ENCODE results near the gene MAST1.

Gene MAST1

DNA sequence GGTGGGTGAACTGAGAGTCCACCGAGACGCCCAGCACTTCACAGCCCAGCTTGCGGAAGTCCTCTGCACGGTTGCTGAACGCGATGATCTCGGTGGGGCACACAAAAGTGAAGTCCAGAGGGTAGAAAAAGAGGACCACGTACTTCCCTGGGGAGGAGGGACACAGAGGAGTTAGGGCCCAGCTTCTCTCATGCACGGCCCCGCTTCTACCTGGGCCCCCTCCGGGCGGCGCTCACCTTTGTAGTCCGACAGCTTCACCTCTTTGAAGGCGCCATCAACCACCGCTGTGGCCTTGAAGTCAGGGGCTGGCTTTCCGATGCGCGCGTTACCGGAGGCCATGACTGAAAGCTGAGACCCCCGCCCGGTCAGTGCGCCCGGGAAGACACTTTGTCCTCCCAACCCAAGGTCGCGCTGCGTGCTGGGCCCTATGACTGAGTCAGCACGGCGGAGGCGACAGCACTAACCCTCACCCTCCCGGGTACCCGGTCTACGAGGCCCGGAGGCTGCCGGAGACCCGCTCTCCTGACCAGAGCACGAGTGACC, 37.3 kb upstream of the MAST1 start:
- H3K4me3 ChIP-seq (ENCODE audit: low read depth, low read length), result peak overlapping the region; percentile 88
- DNase-seq (ENCODE audit: low read depth), result no peak
- TF ChIP-seq, protein P1, sequence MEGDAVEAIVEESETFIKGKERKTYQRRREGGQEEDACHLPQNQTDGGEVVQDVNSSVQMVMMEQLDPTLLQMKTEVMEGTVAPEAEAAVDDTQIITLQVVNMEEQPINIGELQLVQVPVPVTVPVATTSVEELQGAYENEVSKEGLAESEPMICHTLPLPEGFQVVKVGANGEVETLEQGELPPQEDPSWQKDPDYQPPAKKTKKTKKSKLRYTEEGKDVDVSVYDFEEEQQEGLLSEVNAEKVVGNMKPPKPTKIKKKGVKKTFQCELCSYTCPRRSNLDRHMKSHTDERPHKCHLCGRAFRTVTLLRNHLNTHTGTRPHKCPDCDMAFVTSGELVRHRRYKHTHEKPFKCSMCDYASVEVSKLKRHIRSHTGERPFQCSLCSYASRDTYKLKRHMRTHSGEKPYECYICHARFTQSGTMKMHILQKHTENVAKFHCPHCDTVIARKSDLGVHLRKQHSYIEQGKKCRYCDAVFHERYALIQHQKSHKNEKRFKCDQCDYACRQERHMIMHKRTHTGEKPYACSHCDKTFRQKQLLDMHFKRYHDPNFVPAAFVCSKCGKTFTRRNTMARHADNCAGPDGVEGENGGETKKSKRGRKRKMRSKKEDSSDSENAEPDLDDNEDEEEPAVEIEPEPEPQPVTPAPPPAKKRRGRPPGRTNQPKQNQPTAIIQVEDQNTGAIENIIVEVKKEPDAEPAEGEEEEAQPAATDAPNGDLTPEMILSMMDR (IDR thresholded peaks at IDR 0.05; ENCODE audit: low read depth, low read length, missing control alignments), result no peak
- in situ Hi-C loops (cut with HindIII; ENCODE audit: low sequenced_read_pairs), result no loop called here

DNA sequence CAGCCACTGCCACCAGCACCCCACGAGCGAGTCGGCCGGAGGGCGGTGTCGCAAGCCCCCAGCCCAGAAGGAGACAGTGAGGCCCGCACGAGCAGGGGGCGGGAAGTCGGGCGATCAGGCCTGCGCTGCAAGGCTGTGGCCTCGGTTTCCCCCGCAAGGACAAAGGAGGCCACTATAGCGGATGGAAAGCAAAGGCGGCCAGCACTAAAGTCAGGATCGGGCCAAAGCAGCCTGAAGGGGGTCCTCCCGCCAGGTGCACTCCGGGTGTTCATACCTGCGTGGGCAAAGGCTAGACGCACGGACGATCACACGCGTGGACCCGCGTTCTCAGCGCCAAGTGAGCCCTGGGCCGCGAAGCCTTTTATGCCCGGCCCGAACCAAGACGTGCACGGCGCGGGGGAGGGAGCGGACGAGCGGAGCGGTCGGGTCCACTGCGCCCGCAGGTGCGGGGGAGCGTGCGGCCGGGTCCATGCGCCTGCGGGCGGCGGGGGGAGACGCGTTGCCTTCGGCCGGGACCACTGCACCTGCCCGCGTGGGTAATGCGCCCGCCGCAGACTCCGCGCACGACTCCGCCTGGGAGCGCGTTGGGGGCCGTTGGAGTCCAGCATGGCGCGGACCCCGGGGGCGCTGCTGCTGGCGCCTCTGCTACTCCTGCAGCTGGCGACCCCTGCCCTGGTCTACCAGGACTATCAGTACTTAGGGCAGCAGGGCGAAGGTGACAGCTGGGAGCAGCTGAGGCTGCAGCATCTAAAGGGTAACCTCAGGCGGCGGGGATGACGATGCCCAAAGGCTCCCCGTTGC, 36.6 kb upstream of the MAST1 start, which contains the start of the genes PRDX2 and THSD8:
PRDX2 (minus strand) TSS at position 335 of the 801 bp plus-strand sequence. CDS start 539 bp downstream, outside the sequence.
THSD8 (plus strand) TSS at position 604 of the 801 bp plus-strand sequence; CDS start at position 607, 3 bp downstream.
- no peak for DNase-seq (ENCODE audit: low read depth)
- in situ Hi-C loops (cut with HindIII; ENCODE audit: low sequenced_read_pairs), result no loop called here
- TF ChIP-seq, protein P1 (IDR thresholded peaks at IDR 0.05; ENCODE audit: low read depth, low read length, missing control alignments), result peak; percentile 9
- H3K4me3 ChIP-seq (ENCODE audit: low read depth, low read length), result peak within 1 kb of the TSS; percentile 88

DNA sequence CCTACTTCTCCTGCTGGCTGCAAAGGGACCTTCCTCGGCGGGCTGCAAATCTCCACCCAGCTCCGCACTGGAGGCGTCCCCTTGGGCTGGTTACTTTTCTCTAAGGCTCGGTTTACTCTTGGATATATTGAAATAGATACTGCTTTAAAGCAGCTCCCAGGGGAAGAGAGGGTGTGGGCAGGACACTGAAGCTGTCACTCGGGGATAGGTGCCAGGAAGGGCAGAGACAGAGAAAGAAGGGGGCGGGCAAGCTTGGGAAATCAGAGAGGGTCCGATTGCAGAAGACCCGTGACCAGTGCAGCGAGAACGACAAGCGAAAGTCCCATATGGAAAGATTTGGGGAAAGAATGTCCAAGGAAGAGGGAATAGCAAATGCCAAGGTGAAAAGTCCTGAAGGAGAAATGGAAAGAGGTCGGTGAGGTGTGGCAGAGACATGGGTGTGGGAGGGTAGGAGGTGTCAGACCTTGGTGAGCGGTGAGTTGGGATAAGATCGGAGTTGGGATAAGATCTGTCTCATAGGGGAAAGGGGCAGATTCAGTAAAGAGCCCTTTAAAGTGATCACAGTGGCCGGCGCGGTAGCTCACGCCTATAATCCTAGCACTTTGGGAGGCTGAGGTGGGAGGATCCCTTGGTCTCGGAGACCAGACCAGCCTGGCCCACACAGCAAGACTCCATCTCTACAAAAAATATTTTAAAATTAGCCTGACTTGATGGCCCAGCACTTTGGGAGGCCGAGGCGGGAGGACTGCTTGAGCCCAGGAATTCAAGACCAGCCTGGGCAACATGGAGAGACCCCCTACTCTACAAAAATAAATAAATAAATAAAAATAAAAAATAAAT, 35.8 kb upstream of the MAST1 start:
- DNase-seq (ENCODE audit: low read depth), result no peak
- TF ChIP-seq, protein P1 (IDR thresholded peaks at IDR 0.05; ENCODE audit: low read depth, low read length, missing control alignments), result no peak
- peak overlapping the region; percentile 88 for H3K4me3 ChIP-seq (ENCODE audit: low read depth, low read length)
- in situ Hi-C loops (cut with HindIII; ENCODE audit: low sequenced_read_pairs), result no loop called here

DNA sequence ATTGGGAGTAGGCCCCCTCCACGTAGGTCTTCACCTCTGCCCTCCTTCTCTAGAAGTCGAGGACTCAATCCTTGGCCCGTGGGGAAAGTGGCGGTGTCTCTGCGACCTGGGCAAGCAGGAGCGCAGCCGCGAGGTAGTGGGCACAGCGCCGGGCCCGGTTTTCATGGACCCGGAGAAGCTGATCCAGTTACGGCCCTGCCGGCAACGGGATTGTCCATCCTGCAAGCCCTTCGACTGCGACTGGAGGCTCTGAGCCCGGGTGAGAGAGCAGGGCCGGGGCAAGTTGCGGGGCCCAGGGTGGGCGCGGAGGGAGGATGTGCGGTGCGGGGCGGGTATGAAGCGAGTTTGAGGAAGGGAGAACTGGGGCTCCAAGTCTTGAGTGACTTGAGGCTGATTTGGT, 34.3 kb upstream of the MAST1 start:
- in situ Hi-C loops (cut with HindIII; ENCODE audit: low sequenced_read_pairs), result no loop called here
- DNase-seq (ENCODE audit: low read depth), result no peak
- H3K4me3 ChIP-seq (ENCODE audit: low read depth, low read length), result no peak overlapping the region
- TF ChIP-seq, protein P1 (IDR thresholded peaks at IDR 0.05; ENCODE audit: low read depth, low read length, missing control alignments), result no peak

DNA sequence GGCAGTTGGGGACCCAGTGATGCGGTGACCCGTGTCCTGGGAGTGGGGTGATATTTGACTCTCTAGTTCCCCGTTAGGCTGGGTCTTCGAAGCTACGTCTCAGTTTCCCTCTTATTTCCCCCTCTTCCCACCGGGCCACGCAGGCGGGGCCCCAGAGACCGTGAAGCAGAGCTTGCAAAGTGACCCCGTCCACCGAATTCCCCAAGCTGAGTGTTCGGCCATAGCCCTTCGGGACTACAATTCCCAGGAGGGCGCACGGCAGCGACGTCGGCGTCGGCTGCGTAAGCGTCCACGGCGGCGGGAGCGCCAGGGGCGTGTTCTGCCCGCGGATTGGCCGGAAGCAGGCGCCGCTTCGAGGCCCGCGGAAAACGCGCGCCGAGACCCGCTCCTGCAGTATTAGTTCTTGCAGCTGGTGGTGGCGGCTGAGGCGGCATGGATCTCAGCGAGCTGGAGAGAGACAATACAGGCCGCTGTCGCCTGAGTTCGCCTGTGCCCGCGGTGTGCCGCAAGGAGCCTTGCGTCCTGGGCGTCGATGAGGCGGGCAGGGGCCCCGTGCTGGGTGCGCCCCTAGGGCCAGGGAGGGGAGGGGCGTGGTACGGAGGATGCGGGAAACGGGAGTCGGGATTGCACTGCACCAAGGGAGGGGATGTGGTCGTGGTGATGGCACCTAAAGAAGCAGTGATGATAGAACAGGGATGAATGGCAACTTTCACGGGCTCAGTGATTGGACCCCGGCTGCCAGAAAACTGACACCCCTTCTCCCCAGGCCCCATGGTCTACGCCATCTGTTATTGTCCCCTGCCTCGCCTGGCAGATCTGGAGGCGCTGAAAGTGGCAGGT, 31.9 kb upstream of the MAST1 start, which contains the start of gene RNASEH2A:
RNASEH2A (plus strand) TSS at position 343 of the 840 bp plus-strand sequence; CDS start at position 433, 90 bp downstream.
- peak within 1 kb of the TSS; percentile 64 for H3K4me3 ChIP-seq (ENCODE audit: low read depth, low read length)
- TF ChIP-seq, protein P1 (IDR thresholded peaks at IDR 0.05; ENCODE audit: low read depth, low read length, missing control alignments), result no peak
- peak; percentile 73 for DNase-seq (ENCODE audit: low read depth)
- in situ Hi-C loops (cut with HindIII; ENCODE audit: low sequenced_read_pairs), result no loop called here

Data from astrocyte of the cerebellum (primary cell).